K562 (cell line): ENCODE results near the gene BEST2. TPM values are rescaled to one million over a fixed set of nuclear protein-coding genes. Genes with fewer than 3 reads are reported as not detected.

Experiments
- ATF6 ChIP-seq: sonication (generic); formaldehyde crosslinking; IDR thresholded peaks from 2 replicates; pipeline ENCODE4 v1.4.0; 2020; ENCODE audit warnings: mild to moderate bottlenecking, missing genetic modification reagents
- COPS2 ChIP-seq: fragments of 450-650 bp; conservative IDR thresholded peaks from 2 replicates; pipeline ENCODE4 v1.6.1; 2016; ENCODE audit warnings: mild to moderate bottlenecking, moderate library complexity
- HES1 ChIP-seq: fragments of 450-650 bp; IDR thresholded peaks from 2 replicates; pipeline ENCODE4 v1.6.1; 2016; ENCODE audit warnings: low read depth, mild to moderate bottlenecking, moderate library complexity
- KLF1 ChIP-seq: fragments of 450-650 bp; IDR thresholded peaks from 2 replicates; pipeline ENCODE4 v1.6.1; 2016; ENCODE audit warnings: missing genetic modification characterization, missing compliant biosample characterization
- MCM5 ChIP-seq: fragments of 450-650 bp; IDR thresholded peaks from 2 replicates; pipeline ENCODE4 v1.6.1; 2016; ENCODE audit warnings: low read depth
- MTA3 ChIP-seq: fragments of 450-650 bp; formaldehyde crosslinking; IDR thresholded peaks from 2 replicates; pipeline ENCODE4 v1.6.1; 2017; ENCODE audit warnings: mild to moderate bottlenecking, borderline replicate concordance
- NFRKB ChIP-seq: fragments of 450-650 bp; IDR thresholded peaks from 2 replicates; pipeline ENCODE4 v1.6.1; 2016; ENCODE audit warnings: low read depth
- PATZ1 ChIP-seq: fragments of 250-450 bp; sonication (Bioruptor Pico); IDR thresholded peaks from 2 replicates; pipeline ENCODE4 v1.5.0; 2020; ENCODE audit warnings: mild to moderate bottlenecking, borderline replicate concordance
- RUNX1 ChIP-seq: sonication (generic); IDR thresholded peaks from 2 replicates; pipeline ENCODE4 v1.6.1; 2016; ENCODE audit warnings: antibody characterized with exemption, low read depth
- SMARCA5 ChIP-seq: fragments of 450-650 bp; IDR thresholded peaks from 2 replicates; pipeline ENCODE4 v1.6.1; 2016
- TOE1 ChIP-seq, 2 experiments: fragments of 450-650 bp in 1 of 2; sonication (generic) in 1 of 2; formaldehyde crosslinking in 1 of 2; IDR thresholded peaks; 2 replicates each; pipeline versions ENCODE4 v1.7.1 to v1.8.0; 2016 to 2022; ENCODE audit warnings: borderline replicate concordance in 2 of 2, mild to moderate bottlenecking in 2 of 2, antibody characterized with exemption in 1 of 2, inconsistent platforms in 1 of 2, low read depth in 1 of 2, missing genetic modification reagents in 1 of 2, moderate library complexity in 1 of 2
- XRCC5 ChIP-seq: fragments of 200-400 bp; formaldehyde crosslinking; IDR thresholded peaks from 2 replicates; pipeline ENCODE4 v1.6.1; 2017; ENCODE audit warnings: low read depth, mild to moderate bottlenecking, low read length
- ZNF232 ChIP-seq: sonication (generic); formaldehyde crosslinking; IDR thresholded peaks from 2 replicates; pipeline ENCODE4 v1.8.0; 2022; ENCODE audit warnings: mild to moderate bottlenecking, missing genetic modification reagents
- polyA plus RNA-seq, 8 experiments: library from polyadenylated mRNA; depleted of rRNA in 4 of 8; stranded (reverse) in 5 of 8; unstranded in 3 of 8; fragments of >200 nt; fragmentation: Nextera tagmentation in 2 of 8; fragmentation: Illumina TruSeq in 1 of 8; extraction: Ambion mirVana in 2 of 8; extraction: Trizol in 1 of 8; gene quantifications; 2 replicates each; pipeline versions ENCODE4 v1.2.1 to v1.2.3, GENCODE V29; 2011 to 2014; ENCODE audit warnings: inconsistent platforms in 1 of 8, missing spikeins in 1 of 8
- total RNA-seq, 7 experiments: library from RNA; depleted of rRNA in 6 of 7; stranded (reverse); fragments of >200 nt in 6 of 7; fragmentation: Illumina TruSeq in 2 of 7; extraction: Trizol in 2 of 7; gene quantifications; 2 replicates each; pipeline versions ENCODE4 v1.2.1 to v1.2.3, GENCODE V29; 2011 to 2021; ENCODE audit warnings: low replicate concordance in 1 of 7
- TF ChIP-seq, protein P1 (sequence below): fragments of 250-450 bp; sonication (Bioruptor Pico); IDR thresholded peaks from 2 replicates; pipeline ENCODE4 v1.5.0; 2020; ENCODE audit warnings: mild to moderate bottlenecking
- TF ChIP-seq, protein P2 (sequence below): sonication (generic); formaldehyde crosslinking; IDR thresholded peaks from 2 replicates; pipeline ENCODE4 v1.8.1; 2023; ENCODE audit warnings: missing genetic modification reagents, mild to moderate bottlenecking, borderline replicate concordance

The BEST2 gene
- total and polyA plus RNA-seq, 9 of the 15 experiments (the other 6 are each of a cell fraction or from before 2014, with no cell fraction given) = not detected

DNA sequence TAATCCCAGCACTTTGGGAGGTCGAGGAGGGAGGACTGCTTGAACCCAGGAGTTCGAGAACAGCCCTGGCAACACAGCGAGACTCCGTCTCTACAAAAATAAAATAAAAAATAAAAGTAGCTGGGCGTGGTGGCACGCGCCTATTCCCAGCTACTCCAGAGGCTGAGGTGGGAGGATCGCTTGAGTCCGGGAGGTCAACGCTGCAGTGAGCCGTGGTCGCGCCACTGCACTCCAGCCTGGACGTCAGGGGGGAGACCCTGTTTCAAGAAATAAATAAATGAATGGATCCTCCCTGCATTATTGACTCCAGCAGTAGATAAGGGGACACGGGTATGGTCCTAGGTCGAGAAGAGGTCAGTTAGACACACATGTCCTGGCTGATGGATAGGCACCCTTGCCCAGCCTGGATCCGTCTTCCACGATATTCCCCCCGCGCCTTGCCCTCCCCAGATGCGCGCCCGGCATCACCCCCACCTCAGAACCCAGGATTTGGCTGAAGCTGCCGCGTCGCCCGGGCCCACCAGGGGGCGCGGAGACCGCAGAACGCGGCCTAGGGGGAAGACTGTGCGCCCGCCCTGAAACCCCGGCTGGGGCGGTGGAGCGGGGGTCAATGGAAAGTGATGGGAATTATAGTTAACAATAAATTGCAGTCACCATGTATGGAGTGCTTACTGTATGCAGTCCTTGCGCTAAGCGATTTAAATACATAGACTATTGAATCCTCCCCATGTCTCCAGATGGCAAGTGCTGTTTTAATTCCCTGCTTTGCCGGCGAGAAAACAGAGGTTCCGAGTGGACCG lies 25.8 kb downstream of the BEST2 start (continued):
- no peak for TF ChIP-seq ATF6 (CRISPR knock-in tag)
- no peak for TF ChIP-seq PATZ1
- TF ChIP-seq, protein P1, sequence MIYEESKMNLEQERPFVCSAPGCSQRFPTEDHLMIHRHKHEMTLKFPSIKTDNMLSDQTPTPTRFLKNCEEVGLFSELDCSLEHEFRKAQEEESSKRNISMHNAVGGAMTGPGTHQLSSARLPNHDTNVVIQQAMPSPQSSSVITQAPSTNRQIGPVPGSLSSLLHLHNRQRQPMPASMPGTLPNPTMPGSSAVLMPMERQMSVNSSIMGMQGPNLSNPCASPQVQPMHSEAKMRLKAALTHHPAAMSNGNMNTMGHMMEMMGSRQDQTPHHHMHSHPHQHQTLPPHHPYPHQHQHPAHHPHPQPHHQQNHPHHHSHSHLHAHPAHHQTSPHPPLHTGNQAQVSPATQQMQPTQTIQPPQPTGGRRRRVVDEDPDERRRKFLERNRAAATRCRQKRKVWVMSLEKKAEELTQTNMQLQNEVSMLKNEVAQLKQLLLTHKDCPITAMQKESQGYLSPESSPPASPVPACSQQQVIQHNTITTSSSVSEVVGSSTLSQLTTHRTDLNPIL = no peak
- no peak for TF ChIP-seq HES1
- no peak for TF ChIP-seq NFRKB
- no peak for TF ChIP-seq SMARCA5
- TF ChIP-seq ZNF232 (CRISPR knock-in tag) = no peak
- peak; percentile 90 for TF ChIP-seq XRCC5
- TF ChIP-seq TOE1 (IDR thresholded peaks at IDR 0.05; ENCODE audit: borderline replicate concordance) = 0 out of 2 replicates have a peak, but pooled peaks have one; percentile 36
- TF ChIP-seq TOE1 (CRISPR knock-in tag; IDR thresholded peaks at IDR 0.05; ENCODE audit: borderline replicate concordance, low read depth) = no peak
- TF ChIP-seq MTA3 = 0 out of 2 replicates have a peak, but pooled peaks have one; percentile 41
- no peak for TF ChIP-seq COPS2
- no peak for TF ChIP-seq KLF1 (tag)
- TF ChIP-seq MCM5 = no peak
- TF ChIP-seq, protein P2, sequence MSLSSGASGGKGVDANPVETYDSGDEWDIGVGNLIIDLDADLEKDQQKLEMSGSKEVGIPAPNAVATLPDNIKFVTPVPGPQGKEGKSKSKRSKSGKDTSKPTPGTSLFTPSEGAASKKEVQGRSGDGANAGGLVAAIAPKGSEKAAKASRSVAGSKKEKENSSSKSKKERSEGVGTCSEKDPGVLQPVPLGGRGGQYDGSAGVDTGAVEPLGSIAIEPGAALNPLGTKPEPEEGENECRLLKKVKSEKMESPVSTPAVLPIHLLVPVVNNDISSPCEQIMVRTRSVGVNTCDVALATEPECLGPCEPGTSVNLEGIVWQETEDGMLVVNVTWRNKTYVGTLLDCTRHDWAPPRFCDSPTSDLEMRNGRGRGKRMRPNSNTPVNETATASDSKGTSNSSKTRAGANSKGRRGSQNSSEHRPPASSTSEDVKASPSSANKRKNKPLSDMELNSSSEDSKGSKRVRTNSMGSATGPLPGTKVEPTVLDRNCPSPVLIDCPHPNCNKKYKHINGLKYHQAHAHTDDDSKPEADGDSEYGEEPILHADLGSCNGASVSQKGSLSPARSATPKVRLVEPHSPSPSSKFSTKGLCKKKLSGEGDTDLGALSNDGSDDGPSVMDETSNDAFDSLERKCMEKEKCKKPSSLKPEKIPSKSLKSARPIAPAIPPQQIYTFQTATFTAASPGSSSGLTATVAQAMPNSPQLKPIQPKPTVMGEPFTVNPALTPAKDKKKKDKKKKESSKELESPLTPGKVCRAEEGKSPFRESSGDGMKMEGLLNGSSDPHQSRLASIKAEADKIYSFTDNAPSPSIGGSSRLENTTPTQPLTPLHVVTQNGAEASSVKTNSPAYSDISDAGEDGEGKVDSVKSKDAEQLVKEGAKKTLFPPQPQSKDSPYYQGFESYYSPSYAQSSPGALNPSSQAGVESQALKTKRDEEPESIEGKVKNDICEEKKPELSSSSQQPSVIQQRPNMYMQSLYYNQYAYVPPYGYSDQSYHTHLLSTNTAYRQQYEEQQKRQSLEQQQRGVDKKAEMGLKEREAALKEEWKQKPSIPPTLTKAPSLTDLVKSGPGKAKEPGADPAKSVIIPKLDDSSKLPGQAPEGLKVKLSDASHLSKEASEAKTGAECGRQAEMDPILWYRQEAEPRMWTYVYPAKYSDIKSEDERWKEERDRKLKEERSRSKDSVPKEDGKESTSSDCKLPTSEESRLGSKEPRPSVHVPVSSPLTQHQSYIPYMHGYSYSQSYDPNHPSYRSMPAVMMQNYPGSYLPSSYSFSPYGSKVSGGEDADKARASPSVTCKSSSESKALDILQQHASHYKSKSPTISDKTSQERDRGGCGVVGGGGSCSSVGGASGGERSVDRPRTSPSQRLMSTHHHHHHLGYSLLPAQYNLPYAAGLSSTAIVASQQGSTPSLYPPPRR = no peak
- TF ChIP-seq RUNX1 = no peak
